Stomach (tissue), 4 donors: ENCODE results near the gene UCHL3.

Experiments
- EP300 ChIP-seq: sonication (generic); formaldehyde crosslinking; IDR thresholded peaks from one replicate; pipeline ENCODE4 v1.6.1; 2017; ENCODE audit warnings: antibody characterized with exemption
- POLR2A ChIP-seq, 4 donors: fragments of 450-650 bp; IDR thresholded peaks; one replicate each; pipeline ENCODE4 v1.6.1; 2016; ENCODE audit warnings: antibody characterized with exemption in 4 of 4, control low read depth in 2 of 4, mild to moderate bottlenecking in 1 of 4, moderate library complexity in 1 of 4
- POLR2AphosphoS5 ChIP-seq, 3 donors: sonication (generic); formaldehyde crosslinking; IDR thresholded peaks; one replicate each; pipeline ENCODE4 v1.6.1; 2016; ENCODE audit warnings: antibody characterized with exemption in 3 of 3
- TF ChIP-seq, protein P1 (sequence below), 7 experiments: fragments of 450-650 bp in 4 of 7; fragments of 200-600 bp in 3 of 7; sonication (generic) in 3 of 7; IDR thresholded peaks; one replicate each; pipeline ENCODE4 v1.5.1; 2016 to 2019; ENCODE audit warnings: antibody characterized with exemption in 7 of 7, control low read depth in 2 of 7, mild to moderate bottlenecking in 1 of 7

GRCh38 chr13:75556961-75557360 lies 7.4 kb downstream of the UCHL3 start:
- TF ChIP-seq POLR2A (IDR thresholded peaks at IDR 0.05) (no peak), POLR2AphosphoS5 (IDR thresholded peaks at IDR 0.05) (no peak), EP300 (no peak)
- TF ChIP-seq, protein P1, sequence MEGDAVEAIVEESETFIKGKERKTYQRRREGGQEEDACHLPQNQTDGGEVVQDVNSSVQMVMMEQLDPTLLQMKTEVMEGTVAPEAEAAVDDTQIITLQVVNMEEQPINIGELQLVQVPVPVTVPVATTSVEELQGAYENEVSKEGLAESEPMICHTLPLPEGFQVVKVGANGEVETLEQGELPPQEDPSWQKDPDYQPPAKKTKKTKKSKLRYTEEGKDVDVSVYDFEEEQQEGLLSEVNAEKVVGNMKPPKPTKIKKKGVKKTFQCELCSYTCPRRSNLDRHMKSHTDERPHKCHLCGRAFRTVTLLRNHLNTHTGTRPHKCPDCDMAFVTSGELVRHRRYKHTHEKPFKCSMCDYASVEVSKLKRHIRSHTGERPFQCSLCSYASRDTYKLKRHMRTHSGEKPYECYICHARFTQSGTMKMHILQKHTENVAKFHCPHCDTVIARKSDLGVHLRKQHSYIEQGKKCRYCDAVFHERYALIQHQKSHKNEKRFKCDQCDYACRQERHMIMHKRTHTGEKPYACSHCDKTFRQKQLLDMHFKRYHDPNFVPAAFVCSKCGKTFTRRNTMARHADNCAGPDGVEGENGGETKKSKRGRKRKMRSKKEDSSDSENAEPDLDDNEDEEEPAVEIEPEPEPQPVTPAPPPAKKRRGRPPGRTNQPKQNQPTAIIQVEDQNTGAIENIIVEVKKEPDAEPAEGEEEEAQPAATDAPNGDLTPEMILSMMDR (IDR thresholded peaks at IDR 0.05), result no peak
